DND-41 (cell line): ENCODE results near the gene MTIF2.
A peak's percentile ranks its signal among the peaks of the same experiment; 100 is the strongest.
"Not testable (repeated sequence)": the region's sequence is repeated elsewhere in the genome, so short reads cannot be mapped to it uniquely, and the experiment has no call there.

ENCODE experiments used
- ATAC-seq: fragments of 200-7000 bp; cut with Tn5 transposase; 3 replicates; pipeline ENCODE4 v1.9.1; 2021; ENCODE audit warnings: low read depth; ENCODE audit not compliant: insufficient read depth
- DNase-seq: peaks from one replicate; pipeline ENCODE4 v3.0.0-alpha.2; 2020
- H2AFZ ChIP-seq: 2 replicates; pipeline ENCODE4 v1.6.0; 2012; ENCODE audit warnings: low read depth, low read length
- H3K27ac ChIP-seq: 2 replicates; pipeline ENCODE4 v1.5.1; 2012; ENCODE audit warnings: low read length, inconsistent platforms
- H3K27me3 ChIP-seq: fragments of 200-600 bp; sonication (generic); 2 replicates; pipeline ENCODE4 v1.6.0; 2012; ENCODE audit warnings: low read length, mild to moderate bottlenecking, inconsistent platforms; ENCODE audit not compliant: insufficient read depth, poor library complexity
- H3K36me3 ChIP-seq: 2 replicates; pipeline ENCODE4 v1.5.1; 2012; ENCODE audit warnings: low read length, inconsistent platforms; ENCODE audit not compliant: insufficient read depth
- H3K4me1 ChIP-seq: 2 replicates; pipeline ENCODE4 v1.5.1; 2012; ENCODE audit warnings: mild to moderate bottlenecking, low read length; ENCODE audit not compliant: insufficient read depth
- H3K4me2 ChIP-seq: 2 replicates; pipeline ENCODE4 v1.6.0; 2012; ENCODE audit warnings: mild to moderate bottlenecking, moderate library complexity, low read length, inconsistent platforms; ENCODE audit not compliant: insufficient read depth
- H3K4me3 ChIP-seq, 2 experiments: fragments of 200-600 bp in 1 of 2; shearing (Covaris generic) in 1 of 2; 2 replicates each; pipeline ENCODE4 v1.5.1; 2012 to 2016; ENCODE audit warnings: inconsistent platforms in 2 of 2, low read length in 2 of 2, mild to moderate bottlenecking in 2 of 2, low read depth in 1 of 2, moderate library complexity in 1 of 2
- H3K79me2 ChIP-seq: 2 replicates; pipeline ENCODE4 v1.6.0; 2012; ENCODE audit warnings: low read length, inconsistent platforms; ENCODE audit not compliant: insufficient read depth
- H3K9ac ChIP-seq: 2 replicates; pipeline ENCODE4 v1.6.0; 2012; ENCODE audit warnings: low read depth, mild to moderate bottlenecking, inconsistent platforms, low read length, moderate library complexity
- H3K9me3 ChIP-seq: 2 replicates; pipeline ENCODE4 v1.5.1; 2012; ENCODE audit warnings: low read length, moderate library complexity, mild to moderate bottlenecking, inconsistent platforms; ENCODE audit not compliant: insufficient read depth, severe bottlenecking
- H4K20me1 ChIP-seq: 2 replicates; pipeline ENCODE4 v1.6.0; 2012; ENCODE audit warnings: low read length; ENCODE audit not compliant: insufficient read depth
- EZH2 ChIP-seq: IDR thresholded peaks from 3 replicates; pipeline ENCODE4 v1.6.1; 2012; ENCODE audit warnings: borderline replicate concordance, low read depth, mild to moderate bottlenecking, moderate library complexity, low read length, inconsistent platforms; ENCODE audit not compliant: severe bottlenecking
- TF ChIP-seq, protein P1 (sequence below): IDR thresholded peaks from 2 replicates; pipeline ENCODE4 v1.5.1; 2012; ENCODE audit warnings: borderline replicate concordance, low read length, moderate library complexity, mild to moderate bottlenecking; ENCODE audit not compliant: poor library complexity, severe bottlenecking; ENCODE audit errors: extremely low read depth

MTIF2 gene

DNA sequence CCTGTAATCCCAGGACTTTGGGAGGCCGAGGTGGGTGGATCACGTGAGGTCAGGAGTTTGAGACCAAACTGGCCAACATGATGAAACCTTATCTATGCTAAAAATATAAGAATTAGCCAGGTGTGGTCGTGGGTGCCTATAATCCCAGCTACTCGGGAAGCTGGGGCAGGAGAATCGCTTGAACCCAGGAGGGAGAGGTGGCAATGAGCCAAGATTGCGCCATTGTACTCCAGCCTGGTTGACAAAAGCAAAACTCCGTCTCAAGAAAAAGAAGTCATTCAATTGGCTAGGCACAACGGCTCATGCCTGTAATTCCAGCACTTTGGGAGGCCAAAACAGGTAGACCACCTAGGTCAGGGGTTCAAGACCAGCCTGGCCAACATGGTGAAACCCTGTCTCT lies 27.4 kb downstream of the MTIF2 start:
- H3K4me2 ChIP-seq, H2AFZ ChIP-seq, H3K27me3 ChIP-seq, ATAC-seq, H3K4me3 ChIP-seq, DNase-seq, H3K9me3 ChIP-seq, H3K9ac ChIP-seq, H3K27ac ChIP-seq, H4K20me1 ChIP-seq, H3K79me2 ChIP-seq, H3K4me1 ChIP-seq: not testable (repeated sequence)
- peaks cover 63% of the 10 kb centered on the region; the same call in 1 of the 2 replicates for H3K36me3 ChIP-seq

DNA sequence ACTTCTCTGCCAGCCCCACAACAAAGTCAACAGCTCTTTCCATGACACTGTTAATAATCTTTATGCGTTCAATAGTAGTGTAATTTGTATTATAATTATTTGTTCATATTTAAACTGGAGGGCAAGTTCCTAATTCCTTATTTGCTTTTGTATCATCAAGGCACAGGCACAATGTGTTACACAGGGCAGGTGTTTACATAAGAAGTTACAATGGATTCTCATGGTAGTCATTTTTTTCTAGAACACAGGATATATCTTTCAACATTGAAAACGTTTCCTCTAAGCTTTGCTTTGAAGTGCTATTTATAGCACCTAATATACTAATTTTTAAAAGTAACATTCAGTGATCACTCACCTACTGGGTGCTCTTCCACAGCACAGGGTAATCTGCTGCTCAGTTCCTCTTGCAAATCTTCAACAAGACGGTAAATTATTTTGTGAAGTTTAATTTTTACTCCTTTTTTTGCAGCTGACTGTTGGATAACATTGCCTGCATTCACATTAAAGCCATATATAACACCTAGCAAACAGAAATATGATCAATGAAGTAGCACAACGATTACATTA lies 29.3 kb downstream of the MTIF2 start:
- Histone ChIP-seq H3K9me3 (no peaks in the 10 kb centered on the region), H3K9ac (no peak overlapping the region), H4K20me1 (0 out of 2 replicates have a peak, but pooled peaks cover 2% of the 10 kb centered on the region), H3K27ac (no peak overlapping the region), H3K27me3 (no peaks in the 10 kb centered on the region), H3K4me1 (peaks cover 9% of the 10 kb centered on the region), H3K79me2 (peaks cover 6% of the 10 kb centered on the region), H3K4me3 (no peak overlapping the region), H3K36me3 (peaks cover 66% of the 10 kb centered on the region), H2AFZ (no peak overlapping the region), H3K4me2 (no peak overlapping the region)
- DNase-seq: no peak
- no peak for ATAC-seq
- TF ChIP-seq, protein P1, sequence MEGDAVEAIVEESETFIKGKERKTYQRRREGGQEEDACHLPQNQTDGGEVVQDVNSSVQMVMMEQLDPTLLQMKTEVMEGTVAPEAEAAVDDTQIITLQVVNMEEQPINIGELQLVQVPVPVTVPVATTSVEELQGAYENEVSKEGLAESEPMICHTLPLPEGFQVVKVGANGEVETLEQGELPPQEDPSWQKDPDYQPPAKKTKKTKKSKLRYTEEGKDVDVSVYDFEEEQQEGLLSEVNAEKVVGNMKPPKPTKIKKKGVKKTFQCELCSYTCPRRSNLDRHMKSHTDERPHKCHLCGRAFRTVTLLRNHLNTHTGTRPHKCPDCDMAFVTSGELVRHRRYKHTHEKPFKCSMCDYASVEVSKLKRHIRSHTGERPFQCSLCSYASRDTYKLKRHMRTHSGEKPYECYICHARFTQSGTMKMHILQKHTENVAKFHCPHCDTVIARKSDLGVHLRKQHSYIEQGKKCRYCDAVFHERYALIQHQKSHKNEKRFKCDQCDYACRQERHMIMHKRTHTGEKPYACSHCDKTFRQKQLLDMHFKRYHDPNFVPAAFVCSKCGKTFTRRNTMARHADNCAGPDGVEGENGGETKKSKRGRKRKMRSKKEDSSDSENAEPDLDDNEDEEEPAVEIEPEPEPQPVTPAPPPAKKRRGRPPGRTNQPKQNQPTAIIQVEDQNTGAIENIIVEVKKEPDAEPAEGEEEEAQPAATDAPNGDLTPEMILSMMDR: no peak
- no peak for TF ChIP-seq EZH2

DNA sequence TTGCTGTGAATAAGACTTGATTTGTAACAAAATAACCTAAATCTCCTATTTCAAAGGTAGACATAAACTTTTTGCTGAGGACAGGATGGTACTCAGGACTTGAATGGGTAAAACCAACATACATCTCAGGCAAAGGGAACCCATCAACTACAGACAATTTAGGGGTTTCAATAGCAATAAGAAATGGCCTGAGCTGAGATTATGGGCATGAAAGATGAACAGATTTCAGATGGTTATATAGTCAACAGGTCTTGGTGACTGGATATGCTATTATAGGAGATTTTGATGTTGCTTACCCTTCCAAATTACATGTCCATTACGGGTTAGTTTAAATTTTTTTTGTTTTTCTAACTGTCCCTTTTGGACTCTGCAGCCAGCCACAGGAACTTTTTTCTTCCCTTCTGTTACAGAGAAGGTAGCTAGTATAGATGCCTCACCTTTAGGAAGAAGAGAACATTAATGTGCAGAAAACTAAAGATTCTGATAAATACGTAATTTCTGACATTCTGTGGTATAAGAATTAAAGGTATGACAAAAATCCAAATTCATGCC lies 32.0 kb downstream of the MTIF2 start:
- Histone ChIP-seq H4K20me1 (peaks cover 7% of the 10 kb centered on the region; the same call in 1 of the 2 replicates), H3K36me3 (peaks cover 60% of the 10 kb centered on the region), H3K4me2 (no peak overlapping the region), H3K4me1 (peaks cover 24% of the 10 kb centered on the region), H3K4me3 (no peak overlapping the region), H3K9ac (no peak overlapping the region), H3K27ac (no peak overlapping the region), H3K27me3 (no peaks in the 10 kb centered on the region), H2AFZ (no peak overlapping the region), H3K9me3 (no peaks in the 10 kb centered on the region), H3K79me2 (peaks cover 30% of the 10 kb centered on the region)
- TF ChIP-seq, protein P1: no peak
- no peak for TF ChIP-seq EZH2
- DNase-seq: no peak
- ATAC-seq: no peak

DNA sequence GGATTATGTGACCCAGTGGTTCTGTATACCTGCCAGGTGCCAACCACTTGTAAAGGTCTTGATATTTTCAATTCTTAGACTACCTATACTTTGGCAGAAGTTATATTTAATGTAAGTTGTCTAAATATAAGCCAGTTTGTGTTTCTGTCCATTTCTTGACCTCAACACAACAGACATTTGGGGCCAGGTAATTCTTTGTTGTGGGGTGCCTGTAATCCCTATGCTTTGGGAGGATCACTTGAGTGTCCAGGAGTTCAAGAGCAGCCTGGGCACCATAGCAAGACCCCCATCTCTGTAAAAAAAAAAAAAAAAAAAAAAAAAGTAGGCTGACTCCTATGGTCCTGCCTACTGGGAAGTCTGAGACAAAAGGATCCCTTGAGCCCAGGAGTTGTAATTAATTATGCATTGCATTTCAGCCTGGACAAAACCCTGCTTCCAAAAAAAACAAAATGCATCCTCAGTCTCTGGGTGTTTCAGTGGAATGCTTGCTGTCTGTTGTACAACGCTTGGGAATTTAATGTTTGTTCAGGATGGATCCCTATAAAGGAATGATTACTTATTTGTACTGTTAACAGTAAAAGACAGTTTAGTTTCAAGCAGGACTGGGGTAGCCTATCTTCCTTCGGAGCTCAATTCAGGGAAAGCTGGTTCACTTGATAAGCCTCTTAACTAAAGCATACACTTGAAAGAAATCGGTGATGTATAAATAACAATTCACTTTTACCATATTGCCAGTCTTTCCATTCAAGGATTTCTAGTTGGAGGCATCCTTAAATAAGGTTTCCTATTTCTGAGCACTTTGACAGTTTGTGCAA lies 33.1 kb downstream of the MTIF2 start:
- peaks cover 54% of the 10 kb centered on the region for H3K36me3 ChIP-seq
- peak overlapping the region; percentile 70; the same call in 1 of the 2 replicates for H3K4me2 ChIP-seq
- H3K4me3 ChIP-seq: no peak overlapping the region
- TF ChIP-seq, protein P1: no peak
- TF ChIP-seq EZH2: no peak
- no peaks in the 10 kb centered on the region for H3K9me3 ChIP-seq
- DNase-seq (no peak), ATAC-seq (no peak)
- no peak overlapping the region for H2AFZ ChIP-seq
- H3K9ac ChIP-seq: no peak overlapping the region
- H3K27ac ChIP-seq: no peak overlapping the region
- peaks cover 7% of the 10 kb centered on the region; the same call in 1 of the 2 replicates for H4K20me1 ChIP-seq
- H3K4me1 ChIP-seq: peaks cover 30% of the 10 kb centered on the region
- no peaks in the 10 kb centered on the region for H3K27me3 ChIP-seq
- H3K79me2 ChIP-seq: peaks cover 41% of the 10 kb centered on the region
